H9 (cell line): ENCODE measurements around the gene NFIX. TPM values are rescaled to one million over a fixed set of nuclear protein-coding genes. Genes with fewer than 3 reads are reported as not detected.

Experiments used
- DNase-seq: peaks from one replicate; pipeline ENCODE4 v3.0.0-alpha.2; 2017
- H2AFZ ChIP-seq: one replicate; pipeline ENCODE4 v1.6.1; 2013; ENCODE audit warnings: mild to moderate bottlenecking, low read length, control low read depth, moderate library complexity
- H2AK5ac ChIP-seq: 2 replicates; pipeline ENCODE4 v1.6.1; 2013; ENCODE audit warnings: low read length, control low read depth, mixed read lengths; ENCODE audit not compliant: insufficient read length
- H2BK120ac ChIP-seq: one replicate; pipeline ENCODE4 v1.6.1; 2013; ENCODE audit warnings: low read depth, mild to moderate bottlenecking, low read length, control low read depth, inconsistent platforms; ENCODE audit not compliant: poor library complexity, severe bottlenecking
- H2BK12ac ChIP-seq: 2 replicates; pipeline ENCODE4 v1.6.1; 2013; ENCODE audit warnings: low read length, control low read depth, mixed read lengths, low read depth; ENCODE audit not compliant: insufficient read length
- H2BK15ac ChIP-seq: 2 replicates; pipeline ENCODE4 v1.6.1; 2013; ENCODE audit warnings: low read depth, low read length, control low read depth
- H2BK20ac ChIP-seq: one replicate; pipeline ENCODE4 v1.6.1; 2013; ENCODE audit warnings: low read depth, mild to moderate bottlenecking, low read length, control low read depth, inconsistent platforms; ENCODE audit not compliant: poor library complexity, severe bottlenecking
- H2BK5ac ChIP-seq: 2 replicates; pipeline ENCODE4 v1.6.1; 2013; ENCODE audit warnings: low read length, control low read depth, mixed read lengths; ENCODE audit not compliant: insufficient read length
- H3K14ac ChIP-seq: 2 replicates; pipeline ENCODE4 v1.6.1; 2013; ENCODE audit warnings: low read length, control low read depth; ENCODE audit not compliant: insufficient read depth
- H3K18ac ChIP-seq: 2 replicates; pipeline ENCODE4 v1.6.1; 2013; ENCODE audit warnings: low read depth, mild to moderate bottlenecking, mixed read lengths, low read length, control low read depth; ENCODE audit not compliant: insufficient read length
- H3K23ac ChIP-seq: 2 replicates; pipeline ENCODE4 v1.6.1; 2013; ENCODE audit warnings: low read length, control low read depth, mixed read lengths, low read depth; ENCODE audit not compliant: insufficient read length
- H3K23me2 ChIP-seq: 2 replicates; pipeline ENCODE4 v1.6.1; 2013; ENCODE audit warnings: low read depth, mild to moderate bottlenecking, mixed read lengths, low read length, control low read depth; ENCODE audit not compliant: insufficient read length, poor library complexity, severe bottlenecking
- H3K27ac ChIP-seq: 2 replicates; pipeline ENCODE4 v1.5.1; 2013; ENCODE audit warnings: low read length, control low read depth, mixed read lengths, low read depth; ENCODE audit not compliant: insufficient read length
- H3K27me3 ChIP-seq: 2 replicates; pipeline ENCODE4 v1.6.1; 2013; ENCODE audit warnings: low read length, control low read depth, inconsistent platforms; ENCODE audit not compliant: insufficient read depth
- H3K4ac ChIP-seq: 2 replicates; pipeline ENCODE4 v1.6.1; 2013; ENCODE audit warnings: low read depth, mild to moderate bottlenecking, control low read depth, inconsistent platforms, low read length, moderate library complexity
- H3K4me1 ChIP-seq: 2 replicates; pipeline ENCODE4 v1.6.1; 2013; ENCODE audit warnings: low read length, control low read depth, inconsistent platforms; ENCODE audit not compliant: insufficient read depth
- H3K4me2 ChIP-seq: 2 replicates; pipeline ENCODE4 v1.6.1; 2013; ENCODE audit warnings: low read length, control low read depth, mixed read lengths; ENCODE audit not compliant: insufficient read length, insufficient read depth
- H3K56ac ChIP-seq: 2 replicates; pipeline ENCODE4 v1.6.1; 2013; ENCODE audit warnings: low read depth, mild to moderate bottlenecking, mixed read lengths, low read length, control low read depth; ENCODE audit not compliant: insufficient read length
- H3K79me1 ChIP-seq: 2 replicates; pipeline ENCODE4 v1.6.1; 2013; ENCODE audit warnings: low read depth, mild to moderate bottlenecking, moderate library complexity, low read length, control low read depth, inconsistent platforms; ENCODE audit not compliant: insufficient read depth, poor library complexity, severe bottlenecking
- H3K79me2 ChIP-seq: 2 replicates; pipeline ENCODE4 v1.6.1; 2013; ENCODE audit warnings: low read length, control low read depth, inconsistent platforms; ENCODE audit not compliant: insufficient read depth
- H3K9ac ChIP-seq: 2 replicates; pipeline ENCODE4 v1.6.1; 2013; ENCODE audit warnings: low read length, control low read depth, mixed read lengths; ENCODE audit not compliant: insufficient read length; ENCODE audit errors: extremely low read depth
- H3K9me3 ChIP-seq: one replicate; pipeline ENCODE4 v1.6.1; 2013; ENCODE audit warnings: low read depth, low read length, inconsistent platforms; ENCODE audit not compliant: control insufficient read depth
- H3T11ph ChIP-seq: one replicate; pipeline ENCODE4 v1.6.1; 2013; ENCODE audit warnings: mild to moderate bottlenecking, low read length, control low read depth, inconsistent platforms
- H4K20me1 ChIP-seq: one replicate; pipeline ENCODE4 v1.6.1; 2013; ENCODE audit not compliant: control insufficient read depth, insufficient read length, insufficient read depth
- H4K5ac ChIP-seq: 2 replicates; pipeline ENCODE4 v1.6.1; 2013; ENCODE audit warnings: low read depth, mild to moderate bottlenecking, mixed read lengths, low read length, control low read depth; ENCODE audit not compliant: insufficient read length
- H4K8ac ChIP-seq: replicated peaks from 2 replicates; pipeline ENCODE4 v1.6.1; 2013; ENCODE audit warnings: low read length, control low read depth, mixed read lengths, low read depth; ENCODE audit not compliant: insufficient read length
- H4K91ac ChIP-seq: 2 replicates; pipeline ENCODE4 v1.6.1; 2013; ENCODE audit warnings: low read depth, mild to moderate bottlenecking, moderate library complexity, mixed read lengths, low read length, control low read depth; ENCODE audit not compliant: insufficient read length
- H3K27ac Mint-ChIP-seq, 3 experiments: 2 replicates in 2 of 3; 3 replicates in 1 of 3; pipeline ENCODE4 v1.8.0; 2020 to 2021; ENCODE audit warnings: mixed read lengths in 3 of 3, mild to moderate bottlenecking in 1 of 3, moderate library complexity in 1 of 3
- H3K27me3 Mint-ChIP-seq: 2 replicates; pipeline ENCODE4 v1.8.0; 2021; ENCODE audit warnings: low read depth, mild to moderate bottlenecking, moderate library complexity, mixed read lengths
- H3K36me3 Mint-ChIP-seq, 3 experiments: 2 replicates in 2 of 3; 3 replicates in 1 of 3; pipeline ENCODE4 v1.8.0; 2020 to 2021; ENCODE audit warnings: low read depth in 3 of 3, mixed read lengths in 3 of 3; ENCODE audit not compliant: insufficient read depth in 1 of 3
- H3K4me1 Mint-ChIP-seq, 2 experiments: 2 replicates each; pipeline ENCODE4 v1.8.0; 2020; ENCODE audit warnings: mixed read lengths in 2 of 2
- H3K4me3 Mint-ChIP-seq, 2 experiments: 2 replicates in 1 of 2; 3 replicates in 1 of 2; pipeline ENCODE4 v1.8.0; 2020 to 2021; ENCODE audit warnings: mild to moderate bottlenecking in 2 of 2, mixed read lengths in 2 of 2, moderate library complexity in 1 of 2
- H3K9me3 Mint-ChIP-seq, 2 experiments: 2 replicates in 1 of 2; 3 replicates in 1 of 2; pipeline ENCODE4 v1.8.0; 2020; ENCODE audit warnings: mild to moderate bottlenecking in 2 of 2, mixed read lengths in 2 of 2, moderate library complexity in 1 of 2
- WGBS: extraction: QIAGEN DNeasy Blood & Tissue Kit; methylation state at CpG from one replicate; pipeline ENCODE4 v1.1.7; 2013; ENCODE audit warnings: missing lambda C conversion rate, low lambda C conversion rate, mixed read lengths; ENCODE audit not compliant: insufficient read length; ENCODE audit errors: extremely low coverage; 5-methylcytosine and 5-hydroxymethylcytosine counted together
- total RNA-seq: library from RNA; stranded (reverse); gene quantifications from 2 replicates; pipeline ENCODE4 v1.2.1, GENCODE V29; 2021
- TF ChIP-seq, protein P1 (sequence below): fragments of 200-600 bp; sonication (generic); conservative IDR thresholded peaks from 3 replicates; pipeline ENCODE4 v1.8.0; 2021; ENCODE audit warnings: antibody characterized with exemption, mild to moderate bottlenecking

Gene NFIX
- total RNA-seq, 1 experiment from 2014 or later = 0.31 TPM

DNA sequence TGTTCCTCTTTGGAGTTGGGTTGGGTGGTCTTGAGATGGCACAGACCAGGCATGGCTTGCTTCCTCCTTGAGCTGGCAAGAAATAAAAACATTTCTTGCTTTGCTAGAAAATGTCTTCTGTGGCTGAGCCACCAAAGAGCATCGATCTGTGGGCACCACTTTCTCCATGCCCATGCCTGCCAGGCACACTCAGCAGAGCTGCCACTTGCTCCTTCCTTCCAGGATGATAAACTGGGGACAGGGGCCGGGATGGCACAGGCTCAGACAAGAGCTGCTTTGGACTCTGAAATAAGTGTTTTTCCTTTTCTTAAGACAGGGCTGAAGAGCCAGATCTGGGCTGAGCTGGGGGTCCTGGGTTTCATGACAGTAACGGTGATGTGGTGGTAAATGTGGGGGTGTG, 32.8 kb downstream of the NFIX start:
- Histone ChIP-seq H3K79me2 (no peaks in the 10 kb centered on the region), H2BK120ac (no peak overlapping the region), H3K9me3 (no peaks in the 10 kb centered on the region), H3K18ac (no peak overlapping the region), H2AFZ (no peak overlapping the region), H3K9ac (no peak overlapping the region), H3T11ph (no peak overlapping the region), H2BK15ac (no peak overlapping the region), H2AK5ac (no peak overlapping the region), H4K8ac (no peak overlapping the region), H3K23me2 (peaks cover 6% of the 10 kb centered on the region), H3K79me1 (no peaks in the 10 kb centered on the region), H2BK12ac (no peak overlapping the region), H4K20me1 (peaks cover 2% of the 10 kb centered on the region), H3K27me3 (peaks cover 51% of the 10 kb centered on the region), H3K27ac (no peak overlapping the region), H4K91ac (no peak overlapping the region), H3K56ac (no peak overlapping the region), H3K23ac (no peak overlapping the region), H3K4ac (no peak overlapping the region), H3K14ac (no peak overlapping the region), H3K4me1 (no peaks in the 10 kb centered on the region), H3K4me2 (no peak overlapping the region), H2BK5ac (no peak overlapping the region), H2BK20ac (no peak overlapping the region), H4K5ac (no peak overlapping the region)
- Mint-ChIP-seq H3K27me3 (peaks cover 100% of the 10 kb centered on the region), H3K9me3 (peaks cover 3 to 15% of the 10 kb centered on the region in 2 experiments; a peak in 2 of 5 replicates), H3K4me1 (peaks cover 13 to 30% of the 10 kb centered on the region in 2 experiments), H3K27ac (no peak overlapping the region), H3K36me3 (no peaks in the 10 kb centered on the region), H3K4me3 (no peak overlapping the region)
- no peak for DNase-seq
- TF ChIP-seq, protein P1, sequence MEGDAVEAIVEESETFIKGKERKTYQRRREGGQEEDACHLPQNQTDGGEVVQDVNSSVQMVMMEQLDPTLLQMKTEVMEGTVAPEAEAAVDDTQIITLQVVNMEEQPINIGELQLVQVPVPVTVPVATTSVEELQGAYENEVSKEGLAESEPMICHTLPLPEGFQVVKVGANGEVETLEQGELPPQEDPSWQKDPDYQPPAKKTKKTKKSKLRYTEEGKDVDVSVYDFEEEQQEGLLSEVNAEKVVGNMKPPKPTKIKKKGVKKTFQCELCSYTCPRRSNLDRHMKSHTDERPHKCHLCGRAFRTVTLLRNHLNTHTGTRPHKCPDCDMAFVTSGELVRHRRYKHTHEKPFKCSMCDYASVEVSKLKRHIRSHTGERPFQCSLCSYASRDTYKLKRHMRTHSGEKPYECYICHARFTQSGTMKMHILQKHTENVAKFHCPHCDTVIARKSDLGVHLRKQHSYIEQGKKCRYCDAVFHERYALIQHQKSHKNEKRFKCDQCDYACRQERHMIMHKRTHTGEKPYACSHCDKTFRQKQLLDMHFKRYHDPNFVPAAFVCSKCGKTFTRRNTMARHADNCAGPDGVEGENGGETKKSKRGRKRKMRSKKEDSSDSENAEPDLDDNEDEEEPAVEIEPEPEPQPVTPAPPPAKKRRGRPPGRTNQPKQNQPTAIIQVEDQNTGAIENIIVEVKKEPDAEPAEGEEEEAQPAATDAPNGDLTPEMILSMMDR = no peak
- WGBS = no CpG with 5 or more reads among the region's 3 CpGs
